HG03354 (cell line): Measurements from ENCODE around the gene PSMB7.

ENCODE experiments used
- ATAC-seq: cut with Tn5 transposase; IDR thresholded peaks from one replicate; pipeline ENCODE4 v1.9.1; 2021; ENCODE audit warnings: mild to moderate bottlenecking; ENCODE audit not compliant: unreplicated experiment, poor library complexity, severe bottlenecking

Gene PSMB7

DNA sequence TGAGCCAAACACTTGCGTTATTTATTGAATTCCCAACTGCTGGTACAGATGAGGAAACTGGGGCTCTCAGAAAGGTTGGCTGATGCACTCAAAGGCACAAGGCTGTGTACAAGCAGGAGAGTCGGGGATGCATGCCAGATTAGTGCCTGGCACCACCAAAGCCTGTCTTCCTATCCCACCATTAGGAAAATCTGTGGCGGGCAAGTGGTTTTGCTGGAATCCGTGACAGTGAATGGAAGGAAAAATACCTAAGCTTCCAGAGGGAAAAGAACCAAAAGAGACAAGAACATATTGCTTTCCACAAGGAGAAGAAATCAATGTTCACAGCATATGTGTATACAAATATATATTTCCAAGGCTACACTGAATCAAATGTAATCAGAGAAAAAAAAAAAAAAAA is 51.1 kb downstream of the PSMB7 start:
- ATAC-seq: no peak

DNA sequence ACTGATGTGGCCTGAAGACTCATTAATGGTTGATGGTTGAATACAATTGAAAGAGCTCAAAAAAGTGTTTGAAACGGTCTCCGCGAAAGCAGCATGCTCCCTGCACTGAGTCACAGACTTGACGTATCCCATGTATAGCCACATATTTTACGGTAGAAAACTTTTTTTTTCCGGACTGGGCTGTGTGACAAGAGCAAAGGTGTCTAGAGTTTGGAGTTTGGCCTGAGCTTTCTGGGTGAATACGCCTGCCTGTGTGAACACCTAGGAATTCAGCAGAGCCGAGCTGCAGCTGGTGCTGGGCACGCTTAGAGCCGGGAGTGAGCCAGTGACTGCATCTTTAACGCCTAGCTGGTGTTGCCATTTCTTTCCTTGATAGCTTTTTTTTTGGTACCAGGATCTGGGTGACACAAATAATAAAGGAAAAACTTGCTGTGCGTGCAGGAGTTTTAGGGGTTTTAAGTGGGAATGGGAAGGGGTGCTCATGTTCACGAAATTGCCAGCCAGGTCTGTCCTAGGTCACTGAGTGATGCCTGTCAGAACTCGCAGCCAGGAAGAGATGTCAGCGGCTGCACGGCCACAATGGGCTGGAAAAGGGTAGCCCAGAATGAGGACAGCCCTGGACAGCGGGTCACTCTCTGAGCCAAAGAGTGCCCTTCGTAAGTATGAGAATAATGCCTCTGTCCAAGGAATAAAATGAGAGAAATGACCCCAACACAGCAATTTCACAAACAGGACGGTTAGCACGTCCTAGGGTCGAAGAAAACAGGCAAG is 51.7 kb downstream of the PSMB7 start:
- ATAC-seq: no peak

DNA sequence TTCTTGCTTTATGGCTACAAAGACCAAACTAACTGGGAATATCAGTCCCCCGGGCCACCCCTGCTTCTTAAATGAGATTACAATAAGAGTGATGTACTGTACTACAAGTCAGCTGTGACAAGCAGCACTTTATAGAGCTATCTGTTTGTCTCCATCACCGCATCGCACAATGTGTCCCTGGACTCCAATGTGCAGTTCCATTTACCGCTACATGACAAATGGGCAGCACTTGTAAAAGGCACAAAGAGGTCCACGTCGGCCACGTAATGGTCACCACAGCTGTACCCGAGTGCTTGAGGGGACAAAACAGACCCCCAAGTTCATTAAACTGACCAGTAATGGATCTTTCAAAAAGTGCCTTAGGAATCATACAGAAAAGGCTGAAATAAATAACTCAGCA is 54.1 kb downstream of the PSMB7 start:
- ATAC-seq: no peak

DNA sequence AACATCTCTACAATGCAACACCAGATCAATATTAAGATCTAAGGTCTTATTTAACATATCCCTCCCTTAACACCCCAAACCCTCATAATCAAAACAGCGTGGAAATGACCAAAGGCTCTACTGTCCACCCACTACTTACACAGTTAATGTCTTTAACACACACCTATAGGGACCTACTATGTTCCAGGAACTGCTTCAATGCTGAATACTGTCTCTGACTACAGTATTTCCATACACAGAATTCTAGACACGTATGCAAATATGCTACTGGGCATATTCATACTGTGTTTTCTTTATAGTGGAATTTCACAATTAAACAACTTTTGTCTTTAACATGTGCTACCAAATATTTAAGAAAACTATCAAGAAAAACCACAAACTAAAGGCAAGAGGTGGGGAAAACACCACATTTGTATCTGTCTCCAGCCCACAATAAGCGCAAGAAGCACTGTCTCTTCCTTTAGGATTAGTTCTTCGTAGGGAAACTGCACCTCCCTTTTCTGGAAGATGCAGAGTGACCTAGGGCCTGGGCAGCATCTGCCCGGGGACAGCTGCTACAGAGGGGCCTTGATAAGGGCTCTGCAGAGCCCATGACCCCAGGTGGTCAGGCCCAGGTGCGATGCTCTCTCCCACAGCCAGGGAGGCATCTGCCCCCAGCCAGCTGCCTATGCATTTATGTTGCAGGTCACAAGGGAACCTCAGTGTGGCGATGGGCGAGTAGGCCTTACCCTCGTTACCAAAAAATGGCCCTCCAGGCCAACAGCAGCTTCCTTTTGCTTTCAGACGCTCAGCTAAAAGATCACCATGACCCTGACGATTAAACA is 55.2 kb downstream of the PSMB7 start:
- no peak for ATAC-seq

DNA sequence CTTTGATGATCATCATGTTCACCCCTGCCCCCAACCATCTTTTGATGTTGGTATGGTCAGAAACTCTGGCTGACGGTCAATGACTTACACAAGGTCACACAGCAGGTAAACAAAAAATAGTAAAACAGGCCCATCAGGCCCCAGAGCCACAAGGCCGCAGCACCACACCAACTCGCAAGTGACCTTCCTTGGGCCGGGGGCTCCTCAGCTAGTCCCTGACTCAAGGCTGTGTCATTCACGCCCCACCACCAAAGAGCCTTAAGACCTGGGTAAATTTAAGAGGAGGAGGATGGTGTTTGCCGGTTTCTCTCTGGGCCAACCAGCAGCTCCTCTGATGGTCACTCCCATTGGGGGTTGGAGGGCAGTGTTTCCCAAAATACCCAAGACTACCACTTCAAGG is 55.8 kb downstream of the PSMB7 start:
- no peak for ATAC-seq

DNA sequence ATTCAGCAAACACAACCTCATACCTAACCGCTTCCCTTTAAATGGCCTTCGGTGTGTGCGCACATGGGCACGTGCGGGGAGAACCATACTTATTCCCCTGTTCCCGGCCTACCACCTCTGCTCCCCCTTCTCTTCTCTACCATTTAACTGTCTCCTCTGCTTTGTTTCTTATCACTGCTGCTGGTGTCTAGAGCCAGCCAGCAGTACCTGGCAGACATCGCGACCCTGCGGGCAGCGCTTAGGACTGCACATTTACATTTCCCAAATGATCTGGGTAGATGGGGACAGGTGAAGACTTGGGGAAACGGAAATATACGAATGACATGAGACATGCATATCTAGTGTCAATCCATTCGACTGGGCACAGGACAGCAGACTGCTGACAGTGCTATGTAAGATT is 56.6 kb downstream of the PSMB7 start:
- ATAC-seq: no peak

DNA sequence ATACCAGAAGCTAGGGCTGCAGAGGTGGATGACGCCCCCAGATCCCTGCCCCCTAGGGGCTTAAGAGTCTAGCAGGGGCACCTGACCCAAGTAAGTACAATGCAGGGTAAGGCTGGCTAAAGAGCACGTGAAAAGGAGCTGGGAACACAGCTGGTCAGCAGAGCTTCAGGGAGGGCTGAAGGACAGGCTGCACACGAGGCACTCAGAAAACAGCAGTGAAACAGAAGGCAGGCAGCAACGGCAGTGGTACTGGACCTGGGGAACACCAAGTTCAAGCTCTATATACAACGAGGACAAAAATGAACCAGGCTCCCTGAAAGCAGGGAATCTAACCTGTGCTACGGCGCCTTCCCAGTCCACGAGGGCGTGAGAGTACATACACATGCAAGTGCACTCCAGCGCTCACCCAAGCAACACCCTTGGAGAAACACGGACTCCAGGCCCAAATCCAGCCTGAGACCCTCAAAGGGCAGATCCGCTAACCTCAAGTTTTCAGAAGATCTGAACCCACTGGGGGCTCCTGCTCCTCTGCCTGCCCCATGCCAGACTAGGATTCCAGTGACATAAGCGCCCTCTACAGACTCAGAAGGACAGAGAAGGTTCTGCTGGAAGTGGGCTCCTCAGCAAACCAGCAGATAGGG is 57.4 kb downstream of the PSMB7 start:
- no peak for ATAC-seq

DNA sequence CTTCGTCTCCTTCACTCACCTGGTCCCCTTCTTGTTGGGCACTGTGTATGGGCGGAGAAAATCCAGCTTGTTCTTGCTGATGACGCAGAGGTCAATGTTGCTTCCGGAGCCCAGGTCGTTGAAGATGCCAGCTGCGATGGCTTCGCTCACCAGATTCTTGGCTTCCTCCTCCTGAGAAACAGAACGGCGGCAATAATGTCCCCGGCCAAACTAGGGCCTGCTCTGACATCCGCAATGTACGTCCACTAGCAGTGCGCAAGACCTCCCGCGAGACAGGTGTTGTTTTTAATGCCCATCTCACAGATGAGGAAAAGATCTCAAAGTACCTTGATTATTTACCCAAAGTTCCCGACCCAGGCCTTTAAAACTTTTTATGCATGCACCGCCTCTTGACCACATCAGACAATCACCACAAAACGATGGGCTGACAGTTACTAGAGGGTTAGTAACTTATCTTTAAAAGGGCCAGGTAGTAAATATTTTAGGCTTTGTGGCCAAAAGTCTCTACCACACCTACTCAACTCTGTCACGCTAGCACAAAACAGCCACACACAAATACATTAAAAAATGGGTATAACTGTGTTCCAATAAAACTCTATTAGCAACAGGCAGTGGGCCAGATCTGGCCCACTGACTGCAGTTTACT is 58.4 kb downstream of the PSMB7 start:
- no peak for ATAC-seq

DNA sequence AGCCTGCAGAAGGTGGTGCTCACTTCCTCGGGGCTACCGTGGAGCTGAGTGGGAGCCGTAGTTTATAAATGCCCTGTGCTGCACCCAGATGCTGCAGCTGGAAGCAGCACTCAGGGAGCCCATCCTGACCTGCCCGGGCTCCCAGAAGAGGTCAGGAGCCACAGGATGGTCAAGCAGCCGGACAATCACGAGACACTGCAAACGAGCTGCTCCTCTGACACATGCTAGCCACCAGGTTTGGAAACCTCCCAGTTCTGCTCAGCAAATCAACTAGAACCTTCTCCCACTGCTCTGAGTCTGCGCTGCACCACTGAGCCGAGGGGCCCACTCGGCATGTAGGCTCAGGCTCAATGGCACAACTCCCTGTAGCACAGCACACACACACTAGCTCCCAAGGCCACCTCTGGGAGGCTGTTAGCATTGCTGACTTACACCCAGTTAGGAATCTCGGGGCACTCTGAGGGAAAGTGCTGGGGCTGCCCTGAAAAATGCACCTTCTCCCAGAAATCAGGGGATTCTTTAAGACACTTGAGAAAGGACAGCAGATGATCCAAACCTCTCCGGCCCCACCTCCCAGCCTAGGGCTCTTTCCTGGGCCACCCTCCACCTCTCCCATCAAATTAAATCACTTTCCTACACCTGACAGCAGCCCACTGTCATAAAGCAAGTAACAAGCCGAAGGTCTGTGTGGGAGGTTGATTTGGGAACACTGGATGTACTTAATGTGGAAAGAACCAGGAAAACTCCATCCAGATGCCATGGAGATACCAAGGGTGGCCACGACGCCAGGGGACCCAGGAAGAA is 59.1 kb downstream of the PSMB7 start:
- no peak for ATAC-seq

DNA sequence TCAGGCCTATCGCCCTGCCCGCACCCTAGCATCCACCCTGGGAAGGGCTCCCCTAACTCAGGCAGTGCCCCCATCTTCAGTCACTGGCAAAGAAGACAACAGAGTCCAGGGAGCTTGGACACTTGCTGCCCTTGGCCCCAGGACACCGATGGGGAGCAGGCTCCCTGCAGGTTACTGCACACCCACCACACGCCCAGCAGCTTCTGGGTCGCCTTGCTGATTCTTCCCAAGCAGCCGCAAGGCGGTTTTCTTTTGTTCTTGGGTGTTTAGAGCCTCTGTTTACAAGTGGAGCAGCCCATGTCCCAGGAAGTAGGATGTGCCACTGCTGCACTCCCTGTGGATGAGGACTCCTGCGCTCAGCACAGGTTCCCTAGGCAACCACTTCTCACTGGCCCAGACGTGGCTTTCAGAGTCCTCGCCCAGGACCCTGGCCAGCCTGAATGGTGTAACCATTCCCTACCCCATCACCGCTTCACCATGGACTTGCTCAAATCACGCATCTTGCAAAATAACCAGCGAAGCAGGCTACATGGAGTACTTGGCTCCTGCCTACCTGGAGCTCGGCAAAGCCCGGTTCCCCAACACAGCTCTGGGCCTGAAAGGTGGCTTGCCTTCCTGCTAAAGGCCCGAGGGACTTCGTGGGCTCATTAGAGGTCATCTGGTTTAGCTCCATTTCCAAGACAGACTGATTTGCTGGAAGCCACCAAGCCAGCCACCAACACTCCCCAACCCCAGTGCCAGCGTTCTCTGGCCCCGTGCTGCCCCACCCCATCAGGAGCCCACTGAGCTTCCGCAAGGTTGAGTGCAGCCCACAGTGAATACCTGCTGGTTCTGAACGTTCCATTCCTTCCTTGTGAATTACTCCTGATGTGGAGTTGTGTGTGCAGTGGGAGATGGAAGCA is 60.0 kb downstream of the PSMB7 start:
- no peak for ATAC-seq

DNA sequence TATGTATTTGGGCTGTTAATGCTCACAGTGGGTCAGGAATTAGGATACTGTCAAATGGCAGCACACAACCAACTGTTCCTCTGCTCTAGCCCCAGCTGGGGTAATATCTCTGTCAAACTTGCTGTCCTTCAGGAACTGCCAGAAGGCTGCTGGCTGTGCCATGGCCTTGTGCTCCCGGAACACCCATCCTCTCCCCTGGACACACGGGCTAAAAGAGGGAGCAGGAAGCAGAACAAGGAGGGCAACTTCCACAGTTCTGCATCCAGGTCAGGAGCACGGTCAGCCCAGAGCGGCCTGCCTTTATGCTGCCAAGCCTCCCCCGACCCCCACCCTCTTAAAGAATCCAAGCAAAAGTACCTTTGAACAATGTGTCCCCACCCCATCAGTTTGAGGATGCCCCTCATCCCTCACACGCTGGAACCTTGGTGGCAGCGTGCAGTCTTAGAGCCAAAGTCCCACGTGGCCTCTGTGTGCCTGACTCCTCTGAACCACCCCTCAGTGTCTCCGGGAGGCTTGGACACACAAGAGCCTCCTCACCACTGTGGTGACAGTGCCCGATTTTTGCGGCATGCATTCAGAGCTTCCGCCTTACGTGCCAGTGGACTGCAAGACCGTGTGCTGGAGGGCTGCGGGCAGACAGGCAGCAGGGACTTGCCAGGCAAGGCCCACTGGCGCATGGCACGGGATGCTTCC is 60.8 kb downstream of the PSMB7 start:
- ATAC-seq: no peak

DNA sequence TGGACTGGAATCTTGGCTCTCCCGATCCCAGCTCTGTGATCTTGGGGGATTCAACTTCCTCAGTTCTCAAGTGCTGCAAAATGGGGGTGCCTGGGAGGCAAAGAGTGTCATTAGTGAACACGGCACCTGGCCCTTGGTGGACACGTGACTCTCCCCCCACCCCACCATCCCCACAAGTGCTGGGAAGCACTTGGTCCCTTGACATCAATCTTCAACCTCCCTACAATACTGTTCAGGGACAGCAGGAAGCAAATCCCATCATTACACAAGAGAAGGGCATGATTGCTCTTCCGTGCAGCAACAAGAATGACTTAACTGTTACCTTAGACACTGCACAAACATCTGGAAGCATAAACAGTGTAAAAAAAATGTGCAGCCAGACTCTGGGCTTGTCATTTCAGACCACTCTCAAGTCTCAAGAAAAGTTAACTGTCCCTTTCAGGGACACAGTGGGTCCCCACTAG is 61.4 kb downstream of the PSMB7 start:
- no peak for ATAC-seq

DNA sequence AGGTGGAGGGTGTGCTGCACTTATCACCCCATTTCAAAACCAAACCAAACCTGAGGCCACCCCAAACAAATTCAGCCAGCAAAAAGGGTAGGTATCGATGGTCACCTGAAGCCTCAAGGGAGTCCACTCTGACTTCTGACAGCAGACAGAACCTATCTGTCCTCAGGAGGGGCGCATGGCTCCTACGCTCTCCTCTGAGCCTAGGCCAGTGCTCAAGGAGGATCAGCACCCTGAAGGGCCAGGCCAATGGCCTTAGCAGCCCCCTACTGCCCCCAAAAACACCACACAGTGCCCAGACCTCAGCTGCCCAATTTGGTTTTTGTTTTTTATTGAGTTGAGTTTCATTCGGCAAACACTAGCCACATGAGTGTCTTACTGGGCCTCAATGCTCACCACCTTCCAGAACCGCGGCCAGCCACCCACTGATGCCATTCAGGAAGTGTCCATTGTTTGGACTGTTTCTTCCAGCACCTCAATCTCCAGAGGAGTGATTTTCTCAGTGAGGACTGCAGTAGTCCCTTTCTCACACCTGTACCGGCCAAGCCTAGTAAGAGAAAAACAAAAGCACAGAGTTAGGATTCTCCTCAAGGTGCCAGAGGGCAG is 62.0 kb downstream of the PSMB7 start:
- no peak for ATAC-seq

DNA sequence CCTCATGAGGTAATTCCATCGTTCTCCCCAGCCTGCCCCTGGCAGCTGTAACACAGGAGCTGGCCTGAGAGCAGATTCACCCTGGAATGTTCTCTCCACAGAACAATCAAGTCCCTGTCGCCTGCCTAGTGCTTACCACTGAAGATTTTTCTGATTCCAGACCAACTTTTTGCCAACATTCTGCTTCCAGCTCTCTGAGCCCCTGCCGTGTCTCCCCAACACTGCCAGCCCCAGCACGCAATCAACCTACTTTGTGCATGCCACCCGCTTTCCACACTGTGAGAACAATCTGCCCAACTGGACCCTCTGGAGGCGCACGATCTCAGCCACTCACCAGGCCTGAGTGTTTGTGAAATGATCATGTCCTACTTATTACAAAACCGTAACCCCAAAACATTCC is 62.6 kb downstream of the PSMB7 start:
- no peak for ATAC-seq

DNA sequence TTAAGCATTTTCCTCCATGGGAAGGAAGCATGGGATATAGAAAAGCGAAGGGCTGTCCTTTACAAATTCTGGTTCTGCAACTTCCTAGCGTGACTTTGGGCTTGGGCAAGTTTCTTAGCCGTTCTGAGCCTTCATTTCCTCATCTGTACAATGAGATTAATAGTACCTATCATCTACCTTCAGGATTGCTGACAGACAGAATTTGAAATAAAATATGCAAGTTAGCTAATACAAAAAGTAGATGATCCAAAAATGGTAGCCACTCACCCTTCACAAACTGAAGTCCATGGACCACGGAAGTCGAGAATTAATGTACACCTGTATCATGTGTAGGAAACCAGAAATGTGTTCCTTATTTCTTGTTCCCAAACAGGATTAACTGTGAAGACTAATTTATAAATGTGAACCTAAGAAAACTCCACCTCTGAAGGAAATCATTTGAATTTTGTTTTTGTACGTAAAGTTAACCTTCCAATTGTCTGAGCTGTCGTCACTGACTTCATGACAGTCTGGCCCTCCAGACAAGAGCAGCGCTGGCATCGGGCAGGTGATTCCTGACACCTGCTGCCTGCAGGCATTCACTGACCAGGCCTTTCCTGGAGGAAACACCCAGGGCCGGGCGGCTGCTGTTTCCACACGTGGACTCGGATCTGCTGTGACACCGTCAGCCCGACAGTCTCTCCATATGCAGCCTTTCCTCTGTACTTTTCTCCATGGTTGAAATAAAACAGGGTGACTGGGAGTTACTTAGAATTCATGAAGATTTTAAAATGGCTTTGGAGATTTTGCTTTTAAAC is 63.4 kb downstream of the PSMB7 start:
- ATAC-seq: no peak

DNA sequence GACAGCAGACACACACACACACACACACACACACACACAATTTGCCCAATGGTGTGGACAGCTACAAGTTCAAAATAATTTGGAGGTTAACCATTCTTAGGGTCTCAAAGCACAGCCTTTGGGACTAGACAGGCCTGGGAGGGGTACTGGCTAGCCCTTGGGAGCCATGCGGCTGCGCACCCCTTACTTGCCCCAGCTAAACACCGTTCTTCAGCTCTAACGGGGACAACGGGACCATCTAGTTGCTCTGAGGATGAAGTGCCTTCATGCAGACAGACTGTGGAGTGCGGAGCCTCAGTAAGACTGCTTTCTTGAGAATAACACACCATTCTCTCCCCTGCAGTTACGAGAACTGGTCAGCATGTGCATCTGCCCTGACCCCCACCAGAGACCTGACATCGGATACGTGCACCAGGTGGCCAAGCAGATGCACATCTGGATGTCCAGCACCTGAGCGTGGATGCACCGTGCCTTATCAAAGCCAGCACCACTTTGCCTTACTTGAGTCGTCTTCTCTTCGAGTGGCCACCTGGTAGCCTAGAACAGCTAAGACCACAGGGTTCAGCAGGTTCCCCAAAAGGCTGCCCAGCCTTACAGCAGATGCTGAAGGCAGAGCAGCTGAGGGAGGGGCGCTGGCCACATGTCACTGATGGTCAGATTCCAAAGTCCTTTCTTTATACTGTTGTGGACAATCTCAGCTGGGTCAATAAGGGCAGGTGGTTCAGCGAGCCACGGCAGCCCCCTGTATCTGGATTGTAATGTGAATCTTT is 64.6 kb downstream of the PSMB7 start:
- ATAC-seq: no peak
